Mucosa of gallbladder (tissue), 1 donor: Measurements from ENCODE around the gene NDST1. TPM values are rescaled to one million over a fixed set of nuclear protein-coding genes. Genes with fewer than 3 reads are reported as not detected.

Experiments used
- DNase-seq: peaks from one replicate; pipeline ENCODE4 v3.0.0-alpha.2; 2020; ENCODE audit warnings: low spot score
- total RNA-seq: library from RNA; stranded (reverse); gene quantifications from one replicate; pipeline ENCODE4 v1.2.1, GENCODE V29; 2021
- donor health status: DM: no; HTN: no; CAD: no.

Gene NDST1
- total RNA-seq, 1 donor from 2014 or later = 80.7 TPM

- DNase-seq = no peak
Observed at GRCh38 chr5:150587856-150588595, 80.1 kb downstream of the NDST1 start.

- DNase-seq = no peak
Observed at GRCh38 chr5:150588596-150588890, 80.6 kb downstream of the NDST1 start.

GRCh38 chr5:150589862-150590601 lies 82.1 kb downstream of the NDST1 start:
- peak; percentile 57 for DNase-seq

- no peak for DNase-seq
Observed at GRCh38 chr5:150590979-150591695, 83.2 kb downstream of the NDST1 start.

GRCh38 chr5:150593593-150593992 lies 85.7 kb downstream of the NDST1 start:
- DNase-seq = no peak

GRCh38 chr5:150593996-150594395 lies 86.1 kb downstream of the NDST1 start:
- DNase-seq = no peak

GRCh38 chr5:150595466-150596031 lies 87.6 kb downstream of the NDST1 start:
- no peak for DNase-seq

GRCh38 chr5:150596313-150596712 lies 88.4 kb downstream of the NDST1 start:
- DNase-seq = no peak

GRCh38 chr5:150596826-150597225 lies 88.9 kb downstream of the NDST1 start:
- DNase-seq = no peak

GRCh38 chr5:150598006-150598405 lies 90.1 kb downstream of the NDST1 start:
- DNase-seq = no peak

GRCh38 chr5:150598821-150599273 lies 90.9 kb downstream of the NDST1 start:
- no peak for DNase-seq

- no peak for DNase-seq
Observed at GRCh38 chr5:150599281-150599680, 91.3 kb downstream of the NDST1 start.

GRCh38 chr5:150599917-150600511 lies 92.1 kb downstream of the NDST1 start:
- peak; percentile 70 for DNase-seq

GRCh38 chr5:150600616-150601490 lies 92.9 kb downstream of the NDST1 start:
- no peak for DNase-seq

- no peak for DNase-seq
Observed at GRCh38 chr5:150601491-150602345, 93.8 kb downstream of the NDST1 start.

- no peak for DNase-seq
Observed at GRCh38 chr5:150603052-150603451, 95.1 kb downstream of the NDST1 start.

GRCh38 chr5:150603491-150603890 lies 95.6 kb downstream of the NDST1 start:
- DNase-seq = no peak

GRCh38 chr5:150604010-150604409 lies 96.1 kb downstream of the NDST1 start:
- DNase-seq = no peak

GRCh38 chr5:150604894-150605440 lies 97.0 kb downstream of the NDST1 start:
- no peak for DNase-seq

- DNase-seq = no peak
Observed at GRCh38 chr5:150605546-150605945, 97.6 kb downstream of the NDST1 start.
